Endothelial cell (in vitro differentiated cells): ENCODE data around the gene CWC22. TPM values are rescaled to one million over a fixed set of nuclear protein-coding genes. Genes with fewer than 3 reads are reported as not detected.
"Not testable (repeated sequence)": the region's sequence is repeated elsewhere in the genome, so short reads cannot be mapped to it uniquely, and the experiment has no call there.

Source experiments
- DNase-seq: peaks from one replicate; pipeline ENCODE4 v3.0.0; 2021; ENCODE audit warnings: low spot score
- H3K27ac Mint-ChIP-seq: one replicate; pipeline ENCODE4 v1.8.0; 2021; ENCODE audit warnings: mixed read lengths, inconsistent platforms; ENCODE audit not compliant: unreplicated experiment
- H3K27me3 Mint-ChIP-seq: one replicate; pipeline ENCODE4 v1.8.0; 2021; ENCODE audit warnings: mild to moderate bottlenecking, moderate library complexity, mixed read lengths, inconsistent platforms; ENCODE audit not compliant: unreplicated experiment
- H3K36me3 Mint-ChIP-seq: one replicate; pipeline ENCODE4 v1.8.0; 2021; ENCODE audit warnings: mild to moderate bottlenecking, low read depth, mixed read lengths, inconsistent platforms; ENCODE audit not compliant: unreplicated experiment
- H3K4me1 Mint-ChIP-seq: one replicate; pipeline ENCODE4 v1.8.0; 2021; ENCODE audit warnings: mild to moderate bottlenecking, mixed read lengths, inconsistent platforms; ENCODE audit not compliant: unreplicated experiment
- H3K4me3 Mint-ChIP-seq: one replicate; pipeline ENCODE4 v1.8.0; 2021; ENCODE audit warnings: mild to moderate bottlenecking, mixed read lengths, inconsistent platforms; ENCODE audit not compliant: unreplicated experiment
- H3K9me3 Mint-ChIP-seq: one replicate; pipeline ENCODE4 v1.8.0; 2021; ENCODE audit warnings: mixed read lengths, inconsistent platforms; ENCODE audit not compliant: unreplicated experiment
- total RNA-seq: library from RNA; stranded (reverse); fragmentation: NEBNext Ultra II Directional; extraction: Animal tissue kit (Norgen Biotek cat#: 25700); gene quantifications from one replicate; pipeline ENCODE4 v1.2.1, GENCODE V29; 2021; ENCODE audit not compliant: unreplicated experiment
- TF ChIP-seq, protein P1 (sequence below): fragments of 200-600 bp; sonication (generic); IDR thresholded peaks from one replicate; pipeline ENCODE4 v1.5.0; 2021; ENCODE audit warnings: antibody characterized with exemption; ENCODE audit not compliant: unreplicated experiment

The CWC22 gene
- total RNA-seq, 1 donor from 2014 or later: 16.9 TPM

GRCh38 chr2:180015951-180016709 lies 9.0 kb upstream of the CWC22 start:
- no peak for DNase-seq
- Mint-ChIP-seq H3K4me1 (no peaks in the 10 kb centered on the region), H3K27me3 (no peaks in the 10 kb centered on the region), H3K27ac (no peak overlapping the region), H3K36me3 (no peaks in the 10 kb centered on the region), H3K9me3 (no peaks in the 10 kb centered on the region), H3K4me3 (no peak overlapping the region)
- TF ChIP-seq, protein P1, sequence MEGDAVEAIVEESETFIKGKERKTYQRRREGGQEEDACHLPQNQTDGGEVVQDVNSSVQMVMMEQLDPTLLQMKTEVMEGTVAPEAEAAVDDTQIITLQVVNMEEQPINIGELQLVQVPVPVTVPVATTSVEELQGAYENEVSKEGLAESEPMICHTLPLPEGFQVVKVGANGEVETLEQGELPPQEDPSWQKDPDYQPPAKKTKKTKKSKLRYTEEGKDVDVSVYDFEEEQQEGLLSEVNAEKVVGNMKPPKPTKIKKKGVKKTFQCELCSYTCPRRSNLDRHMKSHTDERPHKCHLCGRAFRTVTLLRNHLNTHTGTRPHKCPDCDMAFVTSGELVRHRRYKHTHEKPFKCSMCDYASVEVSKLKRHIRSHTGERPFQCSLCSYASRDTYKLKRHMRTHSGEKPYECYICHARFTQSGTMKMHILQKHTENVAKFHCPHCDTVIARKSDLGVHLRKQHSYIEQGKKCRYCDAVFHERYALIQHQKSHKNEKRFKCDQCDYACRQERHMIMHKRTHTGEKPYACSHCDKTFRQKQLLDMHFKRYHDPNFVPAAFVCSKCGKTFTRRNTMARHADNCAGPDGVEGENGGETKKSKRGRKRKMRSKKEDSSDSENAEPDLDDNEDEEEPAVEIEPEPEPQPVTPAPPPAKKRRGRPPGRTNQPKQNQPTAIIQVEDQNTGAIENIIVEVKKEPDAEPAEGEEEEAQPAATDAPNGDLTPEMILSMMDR: no peak

DNA sequence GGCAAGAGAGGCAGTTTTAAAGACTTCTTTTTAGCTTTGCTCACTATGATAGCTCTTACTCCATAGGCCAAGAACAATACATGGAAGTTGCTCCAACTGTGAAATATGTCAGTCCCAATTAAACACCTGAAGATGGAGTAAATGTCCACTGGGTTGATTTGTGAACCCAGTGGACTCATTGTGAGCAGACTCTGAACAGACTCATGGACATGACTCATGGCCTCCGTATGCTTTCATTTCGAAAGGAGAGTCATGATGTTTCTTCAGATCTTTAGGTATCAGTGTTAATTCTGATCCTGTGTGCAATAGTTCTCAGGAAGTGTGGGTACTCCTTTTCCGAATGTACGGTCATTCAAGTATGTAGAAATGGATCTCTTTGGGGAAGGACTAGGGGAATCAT lies 5.4 kb upstream of the CWC22 start:
- Mint-ChIP-seq H3K27me3 (peaks cover 2% of the 10 kb centered on the region), H3K4me3 (no peak overlapping the region), H3K27ac (no peak overlapping the region), H3K4me1 (peaks cover 2% of the 10 kb centered on the region), H3K9me3 (peaks cover 3% of the 10 kb centered on the region), H3K36me3 (no peaks in the 10 kb centered on the region)
- TF ChIP-seq, protein P1: no peak
- no peak for DNase-seq

- H3K4me1 Mint-ChIP-seq: peaks cover 7% of the 10 kb centered on the region
- H3K36me3 Mint-ChIP-seq: peaks cover 3% of the 10 kb centered on the region
- no peak for DNase-seq
- H3K27me3 Mint-ChIP-seq: peaks cover 7% of the 10 kb centered on the region
- H3K4me3 Mint-ChIP-seq: no peak overlapping the region
- TF ChIP-seq, protein P1: no peak
- H3K9me3 Mint-ChIP-seq: peaks cover 3% of the 10 kb centered on the region
- H3K27ac Mint-ChIP-seq: no peak overlapping the region
Observed at GRCh38 chr2:180010701-180011100, 3.6 kb upstream of the CWC22 start.

- peak overlapping the region; percentile 98 for H3K4me3 Mint-ChIP-seq
- no peak for DNase-seq
- H3K36me3 Mint-ChIP-seq: peaks cover 3% of the 10 kb centered on the region
- H3K27ac Mint-ChIP-seq: peak overlapping the region; percentile 99
- H3K4me1 Mint-ChIP-seq: peaks cover 31% of the 10 kb centered on the region
- peaks cover 11% of the 10 kb centered on the region for H3K27me3 Mint-ChIP-seq
- TF ChIP-seq, protein P1: no peak
- H3K9me3 Mint-ChIP-seq: peaks cover 3% of the 10 kb centered on the region
Observed at GRCh38 chr2:180006231-180006630, 866 bp downstream of the CWC22 start.

DNA sequence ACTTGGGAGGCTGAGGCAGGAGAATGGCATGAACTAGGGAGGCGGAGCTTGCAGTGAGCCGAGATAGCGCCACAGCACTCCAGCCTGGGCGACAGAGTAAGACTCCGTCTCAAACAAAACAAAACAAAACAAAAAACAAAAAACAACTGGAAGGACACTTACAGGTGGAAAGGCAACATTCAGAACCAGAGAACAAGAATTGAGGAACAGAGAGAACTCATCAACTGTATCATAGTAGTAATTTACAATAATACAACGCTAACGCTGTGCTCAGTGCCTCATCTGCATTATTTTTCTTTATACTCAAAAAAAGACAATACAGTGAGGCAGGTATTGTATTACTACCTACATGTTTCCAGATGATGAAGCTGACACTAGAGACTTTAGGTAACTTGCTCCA lies 1.6 kb downstream of the CWC22 start:
- peak overlapping the region; percentile 42 for H3K4me3 Mint-ChIP-seq
- peaks cover 28% of the 10 kb centered on the region for H3K4me1 Mint-ChIP-seq
- not testable (repeated sequence) for DNase-seq, H3K9me3 Mint-ChIP-seq, H3K36me3 Mint-ChIP-seq
- H3K27me3 Mint-ChIP-seq: peaks cover 11% of the 10 kb centered on the region
- H3K27ac Mint-ChIP-seq: peak overlapping the region; percentile 70
